Measurements from ENCODE around the gene CPEB3.

- TF ChIP-seq, protein P1, sequence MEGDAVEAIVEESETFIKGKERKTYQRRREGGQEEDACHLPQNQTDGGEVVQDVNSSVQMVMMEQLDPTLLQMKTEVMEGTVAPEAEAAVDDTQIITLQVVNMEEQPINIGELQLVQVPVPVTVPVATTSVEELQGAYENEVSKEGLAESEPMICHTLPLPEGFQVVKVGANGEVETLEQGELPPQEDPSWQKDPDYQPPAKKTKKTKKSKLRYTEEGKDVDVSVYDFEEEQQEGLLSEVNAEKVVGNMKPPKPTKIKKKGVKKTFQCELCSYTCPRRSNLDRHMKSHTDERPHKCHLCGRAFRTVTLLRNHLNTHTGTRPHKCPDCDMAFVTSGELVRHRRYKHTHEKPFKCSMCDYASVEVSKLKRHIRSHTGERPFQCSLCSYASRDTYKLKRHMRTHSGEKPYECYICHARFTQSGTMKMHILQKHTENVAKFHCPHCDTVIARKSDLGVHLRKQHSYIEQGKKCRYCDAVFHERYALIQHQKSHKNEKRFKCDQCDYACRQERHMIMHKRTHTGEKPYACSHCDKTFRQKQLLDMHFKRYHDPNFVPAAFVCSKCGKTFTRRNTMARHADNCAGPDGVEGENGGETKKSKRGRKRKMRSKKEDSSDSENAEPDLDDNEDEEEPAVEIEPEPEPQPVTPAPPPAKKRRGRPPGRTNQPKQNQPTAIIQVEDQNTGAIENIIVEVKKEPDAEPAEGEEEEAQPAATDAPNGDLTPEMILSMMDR (IDR thresholded peaks at IDR 0.05) = no peak
- TF ChIP-seq POLR2A (IDR thresholded peaks at IDR 0.05) = no peak
Measured at GRCh38 chr10:92003258-92003657, 287.6 kb downstream of the CPEB3 start.

Data from heart left ventricle (tissue), 13 donors.